GM19328 (cell line): ENCODE results near the gene SEL1L2.
"Not testable (repeated sequence)": the region's sequence is repeated elsewhere in the genome, so short reads cannot be mapped to it uniquely, and the experiment has no call there.

ENCODE experiments used
- ATAC-seq: cut with Tn5 transposase; IDR thresholded peaks from one replicate; pipeline ENCODE4 v1.9.1; 2021; ENCODE audit warnings: mild to moderate bottlenecking, moderate library complexity; ENCODE audit not compliant: unreplicated experiment

The SEL1L2 gene

GRCh38 chr20:13990465-13990864 lies at the start of gene SEL1L2:
Gene SEL1L2, minus strand, starts transcription at chr20:13990614. Its CDS starts 80 bp downstream, at chr20:13990534.
- ATAC-seq: no peak

GRCh38 chr20:14036567-14036966 lies 46.2 kb upstream of the SEL1L2 start:
- ATAC-seq: no peak

GRCh38 chr20:14033310-14033709 lies 42.9 kb upstream of the SEL1L2 start:
- no peak for ATAC-seq

GRCh38 chr20:14030991-14031390 lies 40.6 kb upstream of the SEL1L2 start:
- no peak for ATAC-seq

- no peak for ATAC-seq
Measured at GRCh38 chr20:14012671-14013070, 22.3 kb upstream of the SEL1L2 start.

- ATAC-seq: no peak
Measured at GRCh38 chr20:14009208-14009607, 18.8 kb upstream of the SEL1L2 start.

GRCh38 chr20:14005996-14006395 lies 15.6 kb upstream of the SEL1L2 start:
- no peak for ATAC-seq

GRCh38 chr20:14000917-14001316 lies 10.5 kb upstream of the SEL1L2 start:
- no peak for ATAC-seq

- no peak for ATAC-seq
Measured at GRCh38 chr20:13996265-13996664, 5.9 kb upstream of the SEL1L2 start.

GRCh38 chr20:13995841-13996240 lies 5.4 kb upstream of the SEL1L2 start:
- ATAC-seq: no peak

- ATAC-seq: no peak
Measured at GRCh38 chr20:13995086-13995665, 4.8 kb upstream of the SEL1L2 start, which contains the start of gene MACROD2. Gene MACROD2, plus strand, starts transcription at chr20:13995516.

- ATAC-seq: not testable (repeated sequence)
Measured at GRCh38 chr20:13991955-13992354, 1.5 kb upstream of the SEL1L2 start.

GRCh38 chr20:13991311-13991710 lies 897 bp upstream of the SEL1L2 start:
- ATAC-seq: no peak

GRCh38 chr20:13984211-13984610 lies 6.2 kb downstream of the SEL1L2 start:
- no peak for ATAC-seq

- ATAC-seq: no peak
Measured at GRCh38 chr20:13960525-13960924, 29.9 kb downstream of the SEL1L2 start.

GRCh38 chr20:13960119-13960518 lies 30.3 kb downstream of the SEL1L2 start:
- no peak for ATAC-seq

GRCh38 chr20:13953227-13953626 lies 37.2 kb downstream of the SEL1L2 start:
- ATAC-seq: no peak

- no peak for ATAC-seq
Measured at GRCh38 chr20:13947719-13948118, 42.7 kb downstream of the SEL1L2 start.

GRCh38 chr20:13941031-13941430 lies 49.4 kb downstream of the SEL1L2 start:
- no peak for ATAC-seq

- no peak for ATAC-seq
Measured at GRCh38 chr20:13936781-13937576, 53.4 kb downstream of the SEL1L2 start.

GRCh38 chr20:13934992-13935894 lies 55.2 kb downstream of the SEL1L2 start:
- no peak for ATAC-seq
